HG03175 (cell line): ENCODE results near the gene CPM.

ENCODE experiments used
- ATAC-seq: cut with Tn5 transposase; IDR thresholded peaks from one replicate; pipeline ENCODE4 v1.9.1; 2021; ENCODE audit warnings: mild to moderate bottlenecking, moderate library complexity; ENCODE audit not compliant: unreplicated experiment

The CPM gene

GRCh38 chr12:68957273-68957672 is 24.3 kb upstream of the CPM start:
- no peak for ATAC-seq

- no peak for ATAC-seq
Measured at GRCh38 chr12:68956466-68956865, 23.5 kb upstream of the CPM start.

GRCh38 chr12:68954811-68955210 is 21.8 kb upstream of the CPM start:
- no peak for ATAC-seq

- no peak for ATAC-seq
Measured at GRCh38 chr12:68953536-68953935, 20.6 kb upstream of the CPM start.

GRCh38 chr12:68951652-68952051 is 18.7 kb upstream of the CPM start:
- no peak for ATAC-seq

GRCh38 chr12:68950511-68950910 is 17.5 kb upstream of the CPM start:
- ATAC-seq: no peak

GRCh38 chr12:68945255-68945654 is 12.3 kb upstream of the CPM start:
- no peak for ATAC-seq

GRCh38 chr12:68944296-68945076 is 11.5 kb upstream of the CPM start:
- ATAC-seq: no peak

GRCh38 chr12:68943848-68944247 is 10.9 kb upstream of the CPM start:
- no peak for ATAC-seq

- ATAC-seq: no peak
Measured at GRCh38 chr12:68940731-68941130, 7.8 kb upstream of the CPM start.

GRCh38 chr12:68939505-68939904 is 6.5 kb upstream of the CPM start:
- no peak for ATAC-seq

- ATAC-seq: no peak
Measured at GRCh38 chr12:68934392-68934791, 1.4 kb upstream of the CPM start.

- ATAC-seq: peak; percentile 41
Measured at GRCh38 chr12:68932128-68932960, 627 bp downstream of the CPM start.

- ATAC-seq: no peak
Measured at GRCh38 chr12:68930178-68930577, 2.8 kb downstream of the CPM start.

- ATAC-seq: no peak
Measured at GRCh38 chr12:68924546-68924945, 8.4 kb downstream of the CPM start.

GRCh38 chr12:68919581-68920239 is 13.3 kb downstream of the CPM start:
- ATAC-seq: no peak

GRCh38 chr12:68918960-68919359 is 14.0 kb downstream of the CPM start:
- ATAC-seq: no peak

GRCh38 chr12:68915055-68915454 is 17.9 kb downstream of the CPM start:
- ATAC-seq: no peak

- no peak for ATAC-seq
Measured at GRCh38 chr12:68913682-68914081, 19.3 kb downstream of the CPM start.

GRCh38 chr12:68912916-68913315 is 20.1 kb downstream of the CPM start:
- no peak for ATAC-seq

- no peak for ATAC-seq
Measured at GRCh38 chr12:68911197-68911718, 21.7 kb downstream of the CPM start.
